Measurements from ENCODE around the gene ESYT1. TPM values are rescaled to one million over a fixed set of nuclear protein-coding genes. Genes with fewer than 3 reads are reported as not detected.

ESYT1 gene
- total RNA-seq, 4 donors from 2014 or later, result 36.3 to 62.7 (median 53.2) TPM

DNA sequence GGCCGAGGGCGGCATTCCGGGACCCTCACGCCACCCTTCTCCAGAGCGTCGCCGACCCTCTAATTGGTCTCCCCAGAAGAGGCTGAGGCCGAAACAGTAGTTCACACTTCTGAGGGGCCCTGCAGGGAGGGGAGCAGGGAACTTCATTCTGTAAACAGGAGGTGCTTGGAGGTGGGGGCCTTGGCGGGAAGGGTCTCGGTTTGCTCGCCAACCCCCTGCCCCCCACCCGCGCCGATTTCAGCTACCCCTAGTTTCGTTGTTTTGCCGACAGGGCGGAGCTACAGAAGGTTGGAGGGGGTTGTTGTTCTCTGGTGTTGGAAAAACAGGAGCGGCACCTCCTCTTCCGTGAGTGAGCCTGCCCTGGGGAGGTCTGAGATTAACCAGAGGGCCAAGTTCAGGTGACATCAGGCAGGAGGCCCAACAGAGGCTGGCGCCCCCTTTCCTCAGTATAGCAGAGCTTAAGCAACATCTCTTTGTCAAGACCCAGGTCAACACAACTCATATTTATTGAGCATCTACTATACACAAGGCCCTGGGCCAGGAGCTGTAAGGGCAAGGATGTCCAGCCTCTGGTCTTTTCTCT lies 47.4 kb upstream of the ESYT1 start:
- peaks cover 0 to 22% (median 0%) of the 10 kb centered on the region in 3 donors for H3K36me3 ChIP-seq
- peak overlapping the region; percentile 45 to 94 (median 64) for H3K4me3 ChIP-seq
- peak overlapping the region; percentile 43 to 99 (median 94) for H3K27ac ChIP-seq
- no peaks in the 10 kb centered on the region for H3K9me3 ChIP-seq
- H3K4me1 ChIP-seq, result peaks cover 0 to 29% (median 3%) of the 10 kb centered on the region in 4 donors
- no peaks in the 10 kb centered on the region for H3K27me3 ChIP-seq
- TF ChIP-seq CTCF (IDR thresholded peaks at IDR 0.05) (peak in 1 of 6 experiments; percentile 17), POLR2A (IDR thresholded peaks at IDR 0.05) (peak; percentile 90 to 95)
- peak in 2 of 3 donors; percentile 84 to 86 for DNase-seq

DNA sequence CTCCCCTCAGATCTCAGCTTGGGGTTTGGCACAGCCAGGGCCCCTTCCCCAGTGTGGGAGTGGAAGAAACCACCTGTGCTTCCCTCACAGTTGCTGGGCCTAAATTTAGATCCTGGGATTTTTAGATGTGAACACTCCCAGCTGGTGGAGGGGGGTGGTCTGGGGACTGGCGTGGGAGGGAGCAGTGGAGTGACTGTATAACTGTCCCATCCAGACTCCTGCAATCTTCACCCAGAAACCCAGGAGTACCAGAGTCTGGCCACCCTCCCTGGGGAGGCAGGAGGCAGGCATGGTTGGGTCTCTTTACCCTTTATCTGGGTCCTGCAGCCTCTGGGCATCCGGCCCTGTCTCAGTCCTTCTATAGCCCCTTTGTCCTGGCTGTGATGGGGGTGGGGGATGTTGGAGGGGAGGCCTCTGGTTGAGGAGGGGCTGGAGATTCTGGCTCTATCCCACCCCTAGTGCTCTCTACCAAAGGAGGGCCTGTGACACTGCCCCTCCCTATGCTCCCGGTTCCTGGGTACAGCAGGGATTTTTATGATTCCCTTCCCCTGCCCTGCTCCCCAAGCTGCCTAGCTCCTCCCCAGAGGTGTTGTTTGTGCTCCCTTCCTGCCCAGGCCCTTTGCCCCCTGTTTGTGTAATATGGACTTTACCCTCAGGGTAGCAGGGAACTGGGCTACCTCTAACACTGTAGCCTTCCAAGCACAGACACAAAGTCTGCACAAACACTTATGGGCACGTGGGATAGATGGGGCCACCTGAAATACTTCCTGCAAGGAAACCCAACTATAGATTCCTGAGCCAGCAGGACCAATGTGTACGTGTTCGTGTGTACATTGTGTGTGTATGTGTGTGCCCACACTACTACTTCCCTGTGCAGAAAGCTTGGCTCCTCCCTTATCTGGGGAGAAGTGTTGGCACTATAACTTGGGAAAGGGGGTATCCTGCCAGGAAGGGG lies 46.4 kb upstream of the ESYT1 start:
- H3K27ac ChIP-seq, result peak overlapping the region in 3 of 4 donors; percentile 90 to 99 (median 97)
- H3K9me3 ChIP-seq, result no peaks in the 10 kb centered on the region
- DNase-seq, result peak in 2 of 3 donors; percentile 82 to 87
- peaks cover 0 to 29% (median 0%) of the 10 kb centered on the region in 3 donors for H3K36me3 ChIP-seq
- H3K27me3 ChIP-seq, result no peaks in the 10 kb centered on the region
- peaks cover 0 to 36% (median 3%) of the 10 kb centered on the region in 4 donors for H3K4me1 ChIP-seq
- TF ChIP-seq CTCF (IDR thresholded peaks at IDR 0.05), result no peak
- TF ChIP-seq POLR2A (IDR thresholded peaks at IDR 0.05), result peak; percentile 85 to 94
- peak overlapping the region in 3 of 4 donors; percentile 46 to 94 (median 83) for H3K4me3 ChIP-seq

GRCh38 chr12:56082382-56082781 lies 45.7 kb upstream of the ESYT1 start:
- Histone ChIP-seq H3K4me1 (peaks cover 0 to 36% (median 3%) of the 10 kb centered on the region in 4 donors), H3K4me3 (peak overlapping the region in 2 of 4 donors; percentile 83 to 94), H3K27me3 (no peaks in the 10 kb centered on the region), H3K9me3 (no peaks in the 10 kb centered on the region), H3K27ac (peak overlapping the region in 3 of 4 donors; percentile 67 to 99 (median 97)), H3K36me3 (peaks cover 0 to 36% (median 0%) of the 10 kb centered on the region in 3 donors)
- no peak for DNase-seq
- TF ChIP-seq POLR2A (IDR thresholded peaks at IDR 0.05), result no peak
- TF ChIP-seq CTCF (IDR thresholded peaks at IDR 0.05), result no peak

DNA sequence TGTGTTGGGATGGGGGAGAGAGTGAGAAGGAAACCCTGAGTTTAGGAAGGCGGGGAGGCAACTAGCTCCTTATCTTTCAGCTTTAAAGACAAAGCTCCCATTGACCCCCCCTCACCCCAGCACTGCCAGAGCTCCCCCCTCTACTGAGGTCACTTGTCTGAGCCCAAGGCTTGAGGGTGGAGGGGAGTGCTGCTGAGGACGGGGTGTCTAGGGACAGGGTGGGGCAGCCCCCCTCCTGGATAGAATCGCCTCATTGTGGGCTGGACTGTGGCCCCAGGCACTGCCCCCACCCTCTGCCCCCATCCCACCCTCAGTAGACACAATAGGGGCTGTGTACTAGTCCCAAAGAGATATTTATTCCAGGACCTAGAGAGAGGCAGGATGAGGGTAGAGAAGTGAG lies 45.1 kb upstream of the ESYT1 start:
- no peak for DNase-seq
- H3K4me3 ChIP-seq, result peak overlapping the region in 2 of 4 donors; percentile 83 to 94
- TF ChIP-seq POLR2A (IDR thresholded peaks at IDR 0.05) (no peak), CTCF (IDR thresholded peaks at IDR 0.05) (no peak)
- peak overlapping the region in 3 of 4 donors; percentile 67 to 99 (median 97) for H3K27ac ChIP-seq
- no peaks in the 10 kb centered on the region for H3K9me3 ChIP-seq
- H3K36me3 ChIP-seq, result peaks cover 0 to 42% (median 0%) of the 10 kb centered on the region in 3 donors
- peaks cover 0 to 36% (median 3%) of the 10 kb centered on the region in 4 donors for H3K4me1 ChIP-seq
- H3K27me3 ChIP-seq, result no peaks in the 10 kb centered on the region

DNA sequence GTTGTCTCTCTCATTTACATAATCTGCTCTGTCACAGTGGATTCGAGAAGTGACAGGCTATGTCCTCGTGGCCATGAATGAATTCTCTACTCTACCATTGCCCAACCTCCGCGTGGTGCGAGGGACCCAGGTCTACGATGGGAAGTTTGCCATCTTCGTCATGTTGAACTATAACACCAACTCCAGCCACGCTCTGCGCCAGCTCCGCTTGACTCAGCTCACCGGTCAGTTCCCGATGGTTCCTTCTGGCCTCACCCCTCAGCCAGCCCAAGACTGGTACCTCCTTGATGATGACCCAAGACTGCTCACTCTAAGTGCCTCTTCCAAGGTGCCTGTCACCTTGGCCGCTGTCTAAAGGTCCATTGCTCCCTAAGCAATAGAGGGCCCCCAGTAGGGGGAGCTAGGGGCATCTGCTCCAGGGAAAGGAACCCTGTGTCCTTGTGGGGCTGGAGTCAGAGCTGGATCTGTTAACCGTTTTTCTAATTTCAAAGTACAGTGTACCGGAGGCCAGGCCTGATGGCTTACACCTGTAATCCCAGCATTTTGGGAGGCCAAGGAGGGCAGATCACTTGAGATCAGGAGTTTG lies 43.0 kb upstream of the ESYT1 start:
- Histone ChIP-seq H3K27ac (peak overlapping the region in 1 of 4 donors; percentile 39), H3K9me3 (no peaks in the 10 kb centered on the region), H3K4me1 (peaks cover 0 to 35% (median 2%) of the 10 kb centered on the region in 4 donors), H3K27me3 (no peaks in the 10 kb centered on the region), H3K36me3 (peaks cover 0 to 59% (median 0%) of the 10 kb centered on the region in 3 donors), H3K4me3 (no peak overlapping the region)
- TF ChIP-seq POLR2A (IDR thresholded peaks at IDR 0.05), result no peak
- peak in 4 of 6 experiments; percentile 18 to 46 (median 35) for TF ChIP-seq CTCF (IDR thresholded peaks at IDR 0.05)
- peak in 1 of 3 donors; percentile 67 for DNase-seq

Data from Peyer's patch (tissue), 4 donors.